ENCODE data around the gene VBP1.

DNA sequence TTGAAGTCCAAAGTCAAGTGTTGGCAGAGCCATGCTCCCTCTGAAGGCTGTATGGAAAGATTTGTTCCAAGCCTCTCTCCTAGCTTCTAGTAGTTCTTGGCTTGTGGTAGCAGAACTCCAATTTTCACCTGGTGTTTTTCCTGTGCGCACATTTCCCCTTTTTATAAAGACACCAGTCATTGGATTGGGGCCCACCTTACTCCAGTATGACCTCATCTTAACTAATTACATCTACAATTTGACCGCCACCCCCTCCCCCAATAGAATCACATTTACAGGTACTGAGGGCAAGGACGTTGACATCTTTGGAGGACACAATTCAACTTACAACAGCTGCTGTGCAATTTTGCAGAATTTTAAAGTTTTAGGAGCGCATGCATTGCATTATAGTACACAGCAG, 31.2 kb downstream of the VBP1 start:
- TF ChIP-seq, protein P1, sequence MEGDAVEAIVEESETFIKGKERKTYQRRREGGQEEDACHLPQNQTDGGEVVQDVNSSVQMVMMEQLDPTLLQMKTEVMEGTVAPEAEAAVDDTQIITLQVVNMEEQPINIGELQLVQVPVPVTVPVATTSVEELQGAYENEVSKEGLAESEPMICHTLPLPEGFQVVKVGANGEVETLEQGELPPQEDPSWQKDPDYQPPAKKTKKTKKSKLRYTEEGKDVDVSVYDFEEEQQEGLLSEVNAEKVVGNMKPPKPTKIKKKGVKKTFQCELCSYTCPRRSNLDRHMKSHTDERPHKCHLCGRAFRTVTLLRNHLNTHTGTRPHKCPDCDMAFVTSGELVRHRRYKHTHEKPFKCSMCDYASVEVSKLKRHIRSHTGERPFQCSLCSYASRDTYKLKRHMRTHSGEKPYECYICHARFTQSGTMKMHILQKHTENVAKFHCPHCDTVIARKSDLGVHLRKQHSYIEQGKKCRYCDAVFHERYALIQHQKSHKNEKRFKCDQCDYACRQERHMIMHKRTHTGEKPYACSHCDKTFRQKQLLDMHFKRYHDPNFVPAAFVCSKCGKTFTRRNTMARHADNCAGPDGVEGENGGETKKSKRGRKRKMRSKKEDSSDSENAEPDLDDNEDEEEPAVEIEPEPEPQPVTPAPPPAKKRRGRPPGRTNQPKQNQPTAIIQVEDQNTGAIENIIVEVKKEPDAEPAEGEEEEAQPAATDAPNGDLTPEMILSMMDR (IDR thresholded peaks at IDR 0.05), result no peak
- no peak for TF ChIP-seq EZH2phosphoT487 (IDR thresholded peaks at IDR 0.05)
